ENCODE data around the gene ZCCHC14.
"Not testable (repeated sequence)": the region's sequence is repeated elsewhere in the genome, so short reads cannot be mapped to it uniquely, and the experiment has no call there.

Gene ZCCHC14

GRCh38 chr16:87407511-87408112 is 85.2 kb downstream of the ZCCHC14 start:
- no peak for DNase-seq (ENCODE audit: low spot score)

DNA sequence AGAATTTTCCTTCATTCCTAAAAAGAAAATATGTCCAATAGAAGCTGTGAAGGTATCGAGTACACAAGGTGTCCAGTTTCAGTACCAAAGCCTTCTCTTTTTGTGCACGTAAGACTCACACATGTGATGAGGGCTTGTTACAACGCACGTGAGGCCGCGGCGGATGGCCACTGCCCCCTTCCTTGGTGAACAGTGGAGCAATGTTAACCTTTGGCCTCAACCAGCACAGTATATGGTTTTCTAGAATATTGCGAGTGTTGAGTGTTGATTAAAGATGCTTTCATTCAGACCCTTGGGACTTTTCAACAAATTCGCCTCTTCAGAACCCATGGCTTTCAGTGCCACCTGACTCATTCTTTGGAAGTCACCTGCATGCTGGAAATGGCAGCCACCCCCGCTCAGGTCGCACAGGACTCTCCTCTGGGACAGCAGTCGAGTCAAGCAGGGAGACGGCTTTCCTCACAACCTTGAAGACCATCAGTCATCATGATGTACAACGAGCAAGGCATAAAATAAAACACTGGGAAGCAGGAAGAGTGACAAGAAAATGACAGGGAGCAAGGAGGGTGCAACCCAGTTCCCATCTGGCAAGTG is 86.2 kb downstream of the ZCCHC14 start:
- DNase-seq (ENCODE audit: low spot score) = no peak

DNA sequence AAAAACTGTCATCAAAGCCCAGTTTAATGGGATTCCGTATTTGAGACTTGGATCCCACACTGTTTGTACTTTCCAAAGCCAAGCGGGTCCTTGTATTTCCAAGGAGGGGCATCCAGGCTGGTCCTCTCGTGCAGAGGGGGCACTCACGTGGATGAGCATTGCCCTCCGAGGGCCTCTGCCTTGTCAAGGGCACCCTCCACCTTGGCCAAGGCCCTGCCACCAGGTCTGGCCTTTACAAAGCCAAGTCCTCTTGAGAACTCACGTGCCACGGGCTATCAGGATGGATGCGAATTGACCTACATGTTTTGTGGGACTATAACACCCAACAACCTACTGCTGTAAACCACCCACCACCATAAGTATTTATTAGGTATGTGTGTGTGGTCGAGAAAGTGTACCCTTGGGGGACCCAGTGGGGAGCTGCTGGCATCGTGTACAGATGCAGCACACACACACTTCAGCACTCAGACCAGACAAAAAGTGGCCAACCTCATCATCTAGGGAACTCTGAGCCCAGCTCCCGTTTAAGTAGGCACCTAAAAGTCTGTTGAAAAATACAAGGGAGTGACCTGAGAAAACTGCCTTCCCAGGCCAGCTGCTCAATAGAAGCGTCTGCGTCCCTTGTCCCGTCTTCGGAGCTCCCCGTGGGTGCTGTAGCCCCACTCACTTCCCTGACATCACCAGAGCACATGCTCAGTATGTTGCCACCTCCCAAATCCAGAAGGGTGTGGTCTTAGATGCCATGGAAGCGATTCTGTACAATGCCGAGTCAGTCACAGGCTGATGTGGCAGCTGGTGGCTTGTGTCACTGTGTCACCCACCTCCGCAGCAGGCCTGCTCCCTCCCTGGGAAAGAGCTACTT is 87.8 kb downstream of the ZCCHC14 start:
- no peak for DNase-seq (ENCODE audit: low spot score)

DNA sequence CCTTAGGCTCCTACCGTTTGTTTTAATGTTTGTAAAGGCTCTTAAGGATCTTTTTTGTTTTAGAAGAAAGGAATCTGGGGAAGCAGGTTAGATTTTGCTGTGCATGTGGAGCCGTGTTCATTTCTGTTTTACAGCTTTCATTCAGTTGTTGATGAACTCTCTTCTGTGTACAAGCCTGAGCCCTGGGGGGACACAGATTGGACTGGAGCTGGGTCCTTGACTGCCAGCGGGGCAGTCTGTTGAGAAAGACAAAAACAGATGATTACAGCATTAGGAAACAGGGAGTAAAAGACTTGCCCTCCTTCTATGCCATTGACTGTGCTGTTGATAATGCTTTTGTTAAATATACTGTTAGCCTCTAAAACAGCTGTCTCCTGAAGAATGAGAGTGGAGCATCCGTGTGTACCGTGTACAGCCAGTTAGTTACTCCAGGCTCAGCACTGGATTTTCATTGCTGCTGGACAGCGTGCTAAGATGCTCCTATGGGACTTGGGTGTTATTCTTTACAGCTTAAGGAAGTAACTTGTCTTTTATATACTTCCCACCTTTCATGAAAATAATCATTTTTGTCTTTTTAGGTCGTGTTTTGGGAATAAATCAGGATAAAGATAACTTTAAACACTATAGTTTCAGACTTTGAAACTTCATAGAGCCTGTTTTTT is 97.5 kb downstream of the ZCCHC14 start:
- DNase-seq (ENCODE audit: low spot score) = no peak

GRCh38 chr16:87393680-87394055 is 99.2 kb downstream of the ZCCHC14 start:
- no peak for DNase-seq (ENCODE audit: low spot score)

DNA sequence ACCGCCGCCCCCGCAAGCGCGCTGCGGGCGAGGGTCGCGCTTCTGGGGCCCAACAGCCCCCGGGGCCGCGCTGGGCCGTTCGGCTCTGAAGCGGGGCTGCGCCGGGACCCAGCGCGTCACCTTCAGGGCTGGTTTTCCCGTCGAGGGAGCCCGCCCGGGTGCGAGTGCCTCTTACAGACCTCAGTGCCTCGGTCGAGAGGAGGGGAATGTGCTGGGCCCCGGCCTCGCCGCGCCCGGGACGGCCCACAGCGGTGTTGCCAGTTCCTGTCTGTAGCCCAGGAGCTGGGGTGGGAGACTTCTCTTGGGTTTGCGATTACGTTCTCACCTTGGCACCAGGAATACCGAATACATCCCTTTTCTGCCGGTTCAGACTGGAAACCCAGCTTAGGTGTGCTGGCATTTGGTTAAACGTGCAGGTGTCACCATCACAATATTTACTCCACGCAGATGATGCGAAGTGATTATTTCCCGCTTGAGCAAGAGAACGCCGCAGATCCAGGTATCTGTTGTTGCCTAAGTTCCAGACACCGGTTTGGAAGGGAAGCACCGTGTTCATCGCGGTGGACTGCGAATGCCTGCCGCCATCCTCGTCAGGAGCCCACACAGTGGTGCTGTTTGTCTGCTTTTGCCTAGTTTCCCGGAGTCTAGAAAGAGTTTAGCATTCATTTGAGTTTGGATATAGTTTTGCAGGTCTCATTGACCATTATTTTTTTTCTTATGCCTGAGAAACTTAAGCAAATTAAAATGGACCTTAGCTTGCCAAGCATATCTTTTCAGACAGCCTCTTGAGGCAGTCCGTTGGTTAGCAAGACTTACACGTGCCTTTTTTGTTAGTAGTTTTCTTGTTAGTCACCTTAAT is 99.8 kb downstream of the ZCCHC14 start:
- peak; percentile 68 for DNase-seq (ENCODE audit: low spot score)

GRCh38 chr16:87391950-87392820 is 100.6 kb downstream of the ZCCHC14 start, which contains the start of gene MAP1LC3B:
Gene MAP1LC3B (plus strand): TSS chr16:87392336. CDS start chr16:87392428, 92 bp downstream.
- peak; percentile 98 for DNase-seq (ENCODE audit: low spot score)

GRCh38 chr16:87391324-87391949 is 101.4 kb downstream of the ZCCHC14 start:
- peak; percentile 57 for DNase-seq (ENCODE audit: low spot score)

DNA sequence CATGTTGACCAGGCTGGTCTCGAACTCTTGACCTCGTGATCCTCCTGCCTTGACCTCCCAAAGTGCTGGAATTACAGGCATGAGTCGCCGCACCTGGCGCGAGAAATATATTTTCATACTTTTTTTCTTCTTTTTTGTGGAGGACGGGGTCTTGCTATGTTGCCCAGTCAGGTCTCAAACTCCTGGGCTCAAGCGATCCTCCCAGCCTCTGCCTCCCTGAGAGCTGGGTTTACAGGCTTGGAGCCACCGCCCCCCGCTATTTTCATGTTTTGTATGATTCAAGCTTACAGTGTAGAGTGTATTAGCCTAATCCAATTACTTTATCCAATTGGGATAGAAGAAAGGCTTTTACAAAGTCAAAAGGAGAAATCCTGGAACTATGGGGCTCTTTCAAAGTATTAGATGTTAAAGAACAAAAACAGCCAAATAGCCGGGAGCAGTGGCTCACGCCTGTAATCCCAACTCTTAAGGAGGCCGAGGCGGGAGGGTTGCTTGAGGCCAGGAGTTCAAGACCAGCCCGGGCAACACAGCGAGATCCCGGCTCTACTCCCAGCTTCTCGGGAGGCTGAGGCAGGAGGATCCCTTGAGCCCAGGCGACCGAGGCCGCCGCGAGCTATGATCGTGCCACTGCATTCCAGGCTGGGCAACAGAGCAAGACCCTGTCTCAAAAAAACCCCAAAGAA is 102.0 kb downstream of the ZCCHC14 start:
- no peak for DNase-seq (ENCODE audit: low spot score)

GRCh38 chr16:87389914-87390313 is 102.9 kb downstream of the ZCCHC14 start:
- DNase-seq (ENCODE audit: low spot score) = not testable (repeated sequence)

GRCh38 chr16:87389245-87389644 is 103.6 kb downstream of the ZCCHC14 start:
- no peak for DNase-seq (ENCODE audit: low spot score)

- no peak for DNase-seq (ENCODE audit: low spot score)
Observed at GRCh38 chr16:87388818-87389134, 104.0 kb downstream of the ZCCHC14 start.

GRCh38 chr16:87387942-87388817 is 104.6 kb downstream of the ZCCHC14 start:
- peak; percentile 99 for DNase-seq (ENCODE audit: low spot score)

DNA sequence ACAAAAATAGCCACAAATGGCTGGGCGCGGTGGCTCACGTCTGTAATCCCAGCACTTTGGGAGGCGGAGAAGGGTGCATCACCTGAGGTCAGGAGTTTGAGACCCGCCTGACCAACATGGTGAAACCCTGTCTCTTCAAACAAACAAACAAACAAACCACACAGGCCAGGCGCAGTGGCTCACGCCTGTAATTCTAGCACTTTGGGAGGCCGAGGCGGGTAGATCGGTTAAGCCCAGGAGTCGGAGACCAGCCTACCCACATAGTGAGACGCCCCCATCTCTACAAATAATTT is 108.0 kb downstream of the ZCCHC14 start:
- not testable (repeated sequence) for DNase-seq (ENCODE audit: low spot score)

- no peak for DNase-seq (ENCODE audit: low spot score)
Observed at GRCh38 chr16:87384162-87384874, 108.5 kb downstream of the ZCCHC14 start.

GRCh38 chr16:87383505-87384161 is 109.2 kb downstream of the ZCCHC14 start, which contains the start of gene FBXO31:
Gene FBXO31 (minus strand): TSS chr16:87383776. CDS start chr16:87383744, 32 bp downstream.
- peak; percentile 86 for DNase-seq (ENCODE audit: low spot score)

- no peak for DNase-seq (ENCODE audit: low spot score)
Observed at GRCh38 chr16:87382023-87382785, 110.6 kb downstream of the ZCCHC14 start.

All from hematopoietic multipotent progenitor cell treated with erythropoietin and hydrocortisone succinate and interleukin-3 and kit ligand, for 17 days (in vitro differentiated cells).